Measurements from ENCODE around the gene CEP85. TPM values are rescaled to one million over a fixed set of nuclear protein-coding genes. Genes with fewer than 3 reads are reported as not detected.
A peak's percentile ranks its signal among the peaks of the same experiment; 100 is the strongest.
"Not testable (repeated sequence)": the region's sequence is repeated elsewhere in the genome, so short reads cannot be mapped to it uniquely, and the experiment has no call there.

Gene CEP85
- total RNA-seq, 1 donor from 2014 or later: 16.4 TPM

- H3K27ac Mint-ChIP-seq: no peak overlapping the region
- CTCF ChIA-PET: interaction anchor here (2.4 kb wide), 1 partner anchor 9 kb away, joined by 10 read pairs; the partner anchor contains the start of gene CEP85
- no peak for TF ChIP-seq CTCF (IDR thresholded peaks at IDR 0.05)
Observed at GRCh38 chr1:26224606-26225005, 9.4 kb upstream of the CEP85 start.

GRCh38 chr1:26225033-26225831 is 8.8 kb upstream of the CEP85 start:
- H3K9me3 Mint-ChIP-seq: no peaks in the 10 kb centered on the region
- POLR2A ChIA-PET: interaction anchor here (0.5 kb wide), 1 partner anchor 98 kb away, joined by 3 read pairs; no protein-coding TSS in a partner anchor
- CTCF ChIA-PET: interaction anchor here (2.4 kb wide), 1 partner anchor 9 kb away, joined by 10 read pairs; the partner anchor contains the start of gene CEP85

More at GRCh38 chr1:26224606-26225005, 9.4 kb upstream of the CEP85 start:
- POLR2A ChIA-PET: no interaction called here
- Mint-ChIP-seq H3K36me3 (ENCODE audit: low read depth) (no peaks in the 10 kb centered on the region), H3K4me1 (peaks cover 20% of the 10 kb centered on the region), H3K9me3 (no peaks in the 10 kb centered on the region), H3K4me3 (no peak overlapping the region), H3K27me3 (peaks cover 25% of the 10 kb centered on the region)
- DNase-seq: no peak
- intact Hi-C loops (cut with micrococcal nuclease): no loop called here
- no peak for ATAC-seq (ENCODE audit: low read depth)

GRCh38 chr1:26230682-26231081 is 3.3 kb upstream of the CEP85 start:
- Mint-ChIP-seq H3K4me1 (peaks cover 25% of the 10 kb centered on the region), H3K27me3 (peaks cover 20% of the 10 kb centered on the region)
- intact Hi-C loops (cut with micrococcal nuclease): loop anchor here (5.0 to 10.0 kb wide), 2 partner anchors 47 to 356 kb away; partner anchors contain the start of gene PAQR7
- DNase-seq; ATAC-seq (ENCODE audit: low read depth); H3K4me3 Mint-ChIP-seq; CTCF ChIA-PET; H3K36me3 Mint-ChIP-seq (ENCODE audit: low read depth); H3K27ac Mint-ChIP-seq; H3K9me3 Mint-ChIP-seq: not testable (repeated sequence)
- POLR2A ChIA-PET: interaction anchor here (0.5 kb wide), 1 partner anchor 85 kb away, joined by 5 read pairs; no protein-coding TSS in a partner anchor

More at GRCh38 chr1:26225033-26225831, 8.8 kb upstream of the CEP85 start:
- DNase-seq: peak; percentile 32
- Mint-ChIP-seq H3K27me3 (peaks cover 25% of the 10 kb centered on the region), H3K4me1 (peaks cover 20% of the 10 kb centered on the region), H3K4me3 (peak overlapping the region; percentile 60), H3K36me3 (ENCODE audit: low read depth) (no peaks in the 10 kb centered on the region), H3K27ac (no peak overlapping the region)
- intact Hi-C loops (cut with micrococcal nuclease): no loop called here
- peak; percentile 83 for ATAC-seq (ENCODE audit: low read depth)
- no peak for TF ChIP-seq CTCF (IDR thresholded peaks at IDR 0.05)

GRCh38 chr1:26234644-26235370 is 807 bp downstream of the CEP85 start:
- H3K27ac Mint-ChIP-seq: peak overlapping the region; percentile 94
- TF ChIP-seq CTCF (IDR thresholded peaks at IDR 0.05): no peak
- ChIA-PET CTCF (interaction anchor here (0.6 to 3.7 kb wide), 16 partner anchors 10 to 132 kb away, joined by 3 to 28 read pairs (median 4); partner anchors contain the start of genes C1orf232, CD52 and ZNF593), POLR2A (interaction anchor here (0.6 to 2.6 kb wide), 12 partner anchors 14 to 1491 kb away, joined by 3 to 22 read pairs (median 8); partner anchors contain the start of genes CD52, FAM76A, RSRP1 and SH3BGRL3)
- peaks cover 34% of the 10 kb centered on the region for H3K4me1 Mint-ChIP-seq
- intact Hi-C loops (cut with micrococcal nuclease): loop anchor here (1.0 to 10.0 kb wide), 8 partner anchors 42 to 360 kb away; partner anchors contain the start of genes CD52, PAQR7, PDIK1L and ZNF593
- H3K36me3 Mint-ChIP-seq (ENCODE audit: low read depth): peaks cover 5% of the 10 kb centered on the region
- no peak for ATAC-seq (ENCODE audit: low read depth)
- H3K4me3 Mint-ChIP-seq: peak overlapping the region; percentile 98
- no peak for DNase-seq
- no peaks in the 10 kb centered on the region for H3K27me3 Mint-ChIP-seq
- H3K9me3 Mint-ChIP-seq: no peaks in the 10 kb centered on the region

GRCh38 chr1:26237230-26237966 is 3.4 kb downstream of the CEP85 start:
- H3K27me3 Mint-ChIP-seq: no peaks in the 10 kb centered on the region
- H3K4me1 Mint-ChIP-seq: peaks cover 34% of the 10 kb centered on the region
- H3K27ac Mint-ChIP-seq: no peak overlapping the region
- ATAC-seq (ENCODE audit: low read depth): no peak
- no peaks in the 10 kb centered on the region for H3K9me3 Mint-ChIP-seq
- no peak for DNase-seq
- intact Hi-C loops (cut with micrococcal nuclease): loop anchor here (10.0 kb wide), 1 partner anchor 363 kb away; the partner anchor contains the start of gene PAQR7
- CTCF ChIA-PET: interaction anchor here (0.6 to 1.0 kb wide), 2 partner anchors 85 to 180 kb away, joined by 3 to 4 read pairs; no protein-coding TSS in a partner anchor
- no peak overlapping the region for H3K4me3 Mint-ChIP-seq
- POLR2A ChIA-PET: no interaction called here
- H3K36me3 Mint-ChIP-seq (ENCODE audit: low read depth): peaks cover 11% of the 10 kb centered on the region
- no peak for TF ChIP-seq CTCF (IDR thresholded peaks at IDR 0.05)

Measured in activated B cell treated with CpG ODN at 0.5 μM for 24 hours (primary cell).